Activated CD8-positive, alpha-beta memory T cell treated with anti-CD3 and anti-CD28 coated beads for 48 hours (primary cell): Measurements from ENCODE around the gene MAPT.

Experiments
- DNase-seq, 3 experiments: peaks; one replicate each; pipeline ENCODE4 v3.0.0-alpha.2; 2020; ENCODE audit warnings: low read depth in 2 of 3, low spot score in 2 of 3

The MAPT gene

GRCh38 chr17:45986056-45986455 lies 91.7 kb downstream of the MAPT start:
- no peak for DNase-seq

DNA sequence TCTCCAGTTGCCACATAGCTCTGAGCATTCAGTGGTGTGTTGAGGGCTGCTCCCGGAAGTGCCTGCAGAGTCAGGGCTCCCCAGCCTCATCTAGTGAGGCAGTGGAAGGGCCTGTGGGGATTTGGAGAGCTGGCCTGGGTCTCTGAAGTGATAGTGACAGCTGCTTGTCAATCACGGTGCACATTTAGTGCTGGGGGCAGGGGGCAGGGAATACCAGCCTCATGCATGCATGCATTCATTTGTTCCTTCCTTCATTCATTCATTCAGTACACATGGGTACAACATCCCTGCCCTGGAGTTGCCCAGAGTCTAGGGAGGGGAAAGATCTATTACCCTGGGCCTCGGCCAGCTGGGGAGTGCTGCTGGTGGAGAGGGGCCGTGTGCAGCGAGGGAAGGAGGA lies 93.4 kb downstream of the MAPT start:
- no peak for DNase-seq

GRCh38 chr17:45989759-45990158 lies 95.4 kb downstream of the MAPT start:
- no peak for DNase-seq

GRCh38 chr17:45990886-45991285 lies 96.5 kb downstream of the MAPT start:
- DNase-seq = no peak

GRCh38 chr17:45991341-45991740 lies 97.0 kb downstream of the MAPT start:
- DNase-seq = no peak

DNA sequence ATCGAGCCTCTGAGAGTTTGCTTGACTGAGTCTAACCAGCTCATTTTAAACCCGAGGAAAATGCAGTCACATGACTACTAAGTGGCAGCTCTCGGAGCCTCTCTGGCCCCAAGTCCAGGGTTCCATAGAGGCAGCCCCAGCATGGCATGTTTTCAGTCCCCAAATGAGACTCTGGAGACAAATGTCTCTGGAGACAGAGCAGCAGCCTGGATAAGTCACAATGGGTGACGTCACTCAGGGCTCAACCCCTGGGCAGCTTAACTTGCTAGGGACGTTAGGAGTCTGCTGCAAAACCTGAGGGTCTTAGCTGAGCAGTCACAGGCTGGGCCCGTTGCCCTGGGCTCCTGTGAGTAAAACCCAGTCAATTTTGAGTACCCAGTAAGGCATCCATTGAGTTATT lies 97.8 kb downstream of the MAPT start:
- no peak for DNase-seq

GRCh38 chr17:45992904-45993303 lies 98.5 kb downstream of the MAPT start:
- no peak for DNase-seq

DNA sequence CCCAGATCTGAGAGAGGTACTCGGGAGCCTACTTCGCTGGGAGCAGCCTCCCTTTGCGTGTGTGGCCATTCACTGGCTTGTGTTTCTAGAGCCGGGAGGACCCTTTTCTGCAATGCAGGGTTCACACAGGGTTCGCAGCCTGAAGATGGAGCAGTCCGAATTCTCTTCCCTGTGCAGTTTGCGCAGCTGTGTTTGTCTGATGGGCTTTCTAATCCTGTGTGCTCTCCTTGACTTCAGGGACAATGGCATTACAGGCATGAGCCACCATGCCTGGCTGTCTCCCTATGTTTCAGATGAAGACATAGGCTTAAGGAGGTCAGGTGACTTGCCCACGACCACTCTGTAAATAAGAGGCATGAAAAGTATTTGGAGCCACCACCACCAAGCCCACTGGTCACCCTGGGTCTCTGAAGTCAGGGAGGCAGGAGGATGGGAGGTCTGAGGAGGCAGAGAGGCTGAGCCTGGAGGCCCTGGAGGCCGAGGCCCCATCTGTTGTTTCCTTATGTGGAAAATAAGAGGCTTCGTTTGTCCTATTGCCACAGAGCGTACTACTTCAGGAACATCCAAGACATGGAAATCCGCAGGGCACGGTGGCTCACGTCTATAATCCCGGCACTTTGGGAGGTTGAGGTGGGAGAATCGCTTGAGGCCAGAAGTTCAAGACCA lies 99.7 kb downstream of the MAPT start:
- no peak for DNase-seq

DNA sequence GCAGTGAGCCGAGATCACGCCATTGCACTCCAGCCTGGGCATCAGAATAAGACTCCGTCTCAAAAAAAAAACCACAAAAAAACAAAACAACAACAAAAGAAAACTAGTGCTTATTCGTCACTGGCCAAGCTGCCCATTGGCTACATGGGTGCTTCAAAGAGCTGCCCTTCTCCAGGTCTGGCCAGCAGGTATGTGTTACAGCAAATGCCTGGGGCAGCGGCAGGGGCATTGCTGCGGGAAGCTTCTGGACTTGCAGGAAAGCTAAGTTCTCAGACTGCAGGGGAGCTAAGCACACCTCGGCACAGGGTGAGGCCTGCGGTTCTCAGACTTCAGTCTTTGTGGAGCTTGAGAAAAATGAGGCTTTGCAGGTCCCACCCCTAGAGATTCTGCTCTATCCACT lies 100.6 kb downstream of the MAPT start:
- no peak for DNase-seq

DNA sequence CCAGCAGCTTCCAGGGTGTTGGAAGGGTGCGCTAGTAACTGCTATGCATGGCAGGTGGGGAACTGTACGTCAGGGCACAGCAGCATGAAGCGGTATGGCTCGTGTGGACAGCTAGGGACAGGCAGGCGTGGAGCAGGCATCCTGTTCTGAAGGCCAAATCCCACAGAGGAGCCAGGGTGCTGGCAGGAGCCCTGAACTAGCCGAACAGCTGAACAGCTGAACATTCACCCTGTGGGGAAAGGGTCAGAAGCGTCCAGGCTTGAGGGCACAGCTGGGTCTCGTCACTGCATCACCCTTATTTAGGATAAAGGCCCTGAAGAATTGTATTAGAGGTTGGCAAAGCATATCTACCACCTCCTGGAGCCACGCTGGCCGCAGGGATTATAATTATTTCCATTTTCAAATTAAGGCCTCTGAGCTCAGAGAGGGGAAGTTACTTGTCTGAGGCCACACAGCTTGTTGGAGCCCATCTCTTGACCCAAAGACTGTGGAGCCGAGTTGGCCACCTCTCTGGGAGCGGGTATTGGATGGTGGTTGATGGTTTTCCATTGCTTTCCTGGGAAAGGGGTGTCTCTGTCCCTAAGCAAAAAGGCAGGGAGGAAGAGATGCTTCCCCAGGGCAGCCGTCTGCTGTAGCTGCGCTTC lies 101.4 kb downstream of the MAPT start:
- no peak for DNase-seq

DNA sequence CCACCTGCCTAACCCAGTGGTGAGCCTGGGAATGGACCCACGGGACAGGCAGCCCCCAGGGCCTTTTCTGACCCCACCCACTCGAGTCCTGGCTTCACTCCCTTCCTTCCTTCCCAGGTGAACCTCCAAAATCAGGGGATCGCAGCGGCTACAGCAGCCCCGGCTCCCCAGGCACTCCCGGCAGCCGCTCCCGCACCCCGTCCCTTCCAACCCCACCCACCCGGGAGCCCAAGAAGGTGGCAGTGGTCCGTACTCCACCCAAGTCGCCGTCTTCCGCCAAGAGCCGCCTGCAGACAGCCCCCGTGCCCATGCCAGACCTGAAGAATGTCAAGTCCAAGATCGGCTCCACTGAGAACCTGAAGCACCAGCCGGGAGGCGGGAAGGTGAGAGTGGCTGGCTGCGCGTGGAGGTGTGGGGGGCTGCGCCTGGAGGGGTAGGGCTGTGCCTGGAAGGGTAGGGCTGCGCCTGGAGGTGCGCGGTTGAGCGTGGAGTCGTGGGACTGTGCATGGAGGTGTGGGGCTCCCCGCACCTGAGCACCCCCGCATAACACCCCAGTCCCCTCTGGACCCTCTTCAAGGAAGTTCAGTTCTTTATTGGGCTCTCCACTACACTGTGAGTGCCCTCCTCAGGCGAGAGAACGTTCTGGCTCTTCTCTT lies 102.1 kb downstream of the MAPT start:
- no peak for DNase-seq

DNA sequence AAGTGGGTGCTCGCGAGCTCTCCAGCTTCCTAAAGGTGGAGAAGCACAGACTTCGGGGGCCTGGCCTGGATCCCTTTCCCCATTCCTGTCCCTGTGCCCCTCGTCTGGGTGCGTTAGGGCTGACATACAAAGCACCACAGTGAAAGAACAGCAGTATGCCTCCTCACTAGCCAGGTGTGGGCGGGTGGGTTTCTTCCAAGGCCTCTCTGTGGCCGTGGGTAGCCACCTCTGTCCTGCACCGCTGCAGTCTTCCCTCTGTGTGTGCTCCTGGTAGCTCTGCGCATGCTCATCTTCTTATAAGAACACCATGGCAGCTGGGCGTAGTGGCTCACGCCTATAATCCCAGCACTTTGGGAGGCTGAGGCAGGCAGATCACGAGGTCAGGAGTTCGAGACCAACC lies 102.8 kb downstream of the MAPT start:
- no peak for DNase-seq

GRCh38 chr17:45997624-45998023 lies 103.3 kb downstream of the MAPT start:
- DNase-seq = no peak

- DNase-seq = no peak
These were observed 104.9 kb downstream of the MAPT start, which contains the start of gene STH for GRCh38 chr17:45998987-45999899. Gene STH, plus strand, starts transcription at chr17:45999250. Its CDS starts 30 bp downstream, at chr17:45999280.

GRCh38 chr17:45999900-46000290 lies 105.5 kb downstream of the MAPT start:
- no peak for DNase-seq

DNA sequence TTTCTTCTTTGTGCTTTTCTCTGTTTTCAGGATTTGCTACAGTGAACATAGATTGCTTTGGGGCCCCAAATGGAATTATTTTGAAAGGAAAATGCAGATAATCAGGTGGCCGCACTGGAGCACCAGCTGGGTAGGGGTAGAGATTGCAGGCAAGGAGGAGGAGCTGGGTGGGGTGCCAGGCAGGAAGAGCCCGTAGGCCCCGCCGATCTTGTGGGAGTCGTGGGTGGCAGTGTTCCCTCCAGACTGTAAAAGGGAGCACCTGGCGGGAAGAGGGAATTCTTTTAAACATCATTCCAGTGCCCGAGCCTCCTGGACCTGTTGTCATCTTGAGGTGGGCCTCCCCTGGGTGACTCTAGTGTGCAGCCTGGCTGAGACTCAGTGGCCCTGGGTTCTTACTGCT lies 105.9 kb downstream of the MAPT start:
- no peak for DNase-seq

GRCh38 chr17:46000757-46001156 lies 106.4 kb downstream of the MAPT start:
- DNase-seq = no peak

- no peak for DNase-seq
These were observed 107.3 kb downstream of the MAPT start for GRCh38 chr17:46001390-46002310.

GRCh38 chr17:46002311-46002972 lies 108.1 kb downstream of the MAPT start:
- DNase-seq = peak; percentile 31 to 65 (median 51)

GRCh38 chr17:46002973-46003316 lies 108.6 kb downstream of the MAPT start:
- DNase-seq = no peak
